Gastrocnemius medialis (tissue), 4 donors: Measurements from ENCODE around the gene ANKS1B.

ENCODE experiments used
- POLR2A ChIP-seq, 2 donors: fragments of 450-650 bp; IDR thresholded peaks; one replicate each; pipeline ENCODE4 v1.6.1; 2017; ENCODE audit warnings: antibody characterized with exemption in 2 of 2, mild to moderate bottlenecking in 2 of 2, moderate library complexity in 2 of 2
- TF ChIP-seq, protein P1 (sequence below), 5 experiments: fragments of 450-650 bp in 3 of 5; fragments of 200-600 bp in 2 of 5; sonication (generic) in 2 of 5; IDR thresholded peaks in 4 of 5; conservative IDR thresholded peaks in 1 of 5; 1 replicate in 4 of 5; 2 replicates in 1 of 5; pipeline ENCODE4 v1.5.1; 2016 to 2019; ENCODE audit warnings: antibody characterized with exemption in 5 of 5, mild to moderate bottlenecking in 3 of 5, moderate library complexity in 3 of 5

GRCh38 chr12:99523853-99524252 lies 460.9 kb downstream of the ANKS1B start:
- no peak for TF ChIP-seq POLR2A (IDR thresholded peaks at IDR 0.05)
- TF ChIP-seq, protein P1, sequence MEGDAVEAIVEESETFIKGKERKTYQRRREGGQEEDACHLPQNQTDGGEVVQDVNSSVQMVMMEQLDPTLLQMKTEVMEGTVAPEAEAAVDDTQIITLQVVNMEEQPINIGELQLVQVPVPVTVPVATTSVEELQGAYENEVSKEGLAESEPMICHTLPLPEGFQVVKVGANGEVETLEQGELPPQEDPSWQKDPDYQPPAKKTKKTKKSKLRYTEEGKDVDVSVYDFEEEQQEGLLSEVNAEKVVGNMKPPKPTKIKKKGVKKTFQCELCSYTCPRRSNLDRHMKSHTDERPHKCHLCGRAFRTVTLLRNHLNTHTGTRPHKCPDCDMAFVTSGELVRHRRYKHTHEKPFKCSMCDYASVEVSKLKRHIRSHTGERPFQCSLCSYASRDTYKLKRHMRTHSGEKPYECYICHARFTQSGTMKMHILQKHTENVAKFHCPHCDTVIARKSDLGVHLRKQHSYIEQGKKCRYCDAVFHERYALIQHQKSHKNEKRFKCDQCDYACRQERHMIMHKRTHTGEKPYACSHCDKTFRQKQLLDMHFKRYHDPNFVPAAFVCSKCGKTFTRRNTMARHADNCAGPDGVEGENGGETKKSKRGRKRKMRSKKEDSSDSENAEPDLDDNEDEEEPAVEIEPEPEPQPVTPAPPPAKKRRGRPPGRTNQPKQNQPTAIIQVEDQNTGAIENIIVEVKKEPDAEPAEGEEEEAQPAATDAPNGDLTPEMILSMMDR (IDR thresholded peaks at IDR 0.05 in 4 of 5, conservative IDR thresholded peaks at IDR 0.05 in 1 of 5), result no peak
